Measurements from ENCODE around the gene GUCA2B.

The GUCA2B gene

GRCh38 chr1:42184616-42185015 is 31.4 kb downstream of the GUCA2B start:
- DNase-seq (ENCODE audit: low read depth in 2 of 2, low spot score in 1 of 2), result no peak

- no peak for DNase-seq (ENCODE audit: low read depth in 2 of 2, low spot score in 1 of 2)
Measured at GRCh38 chr1:42186152-42186551, 32.9 kb downstream of the GUCA2B start.

GRCh38 chr1:42189931-42190853 is 37.0 kb downstream of the GUCA2B start:
- DNase-seq (ENCODE audit: low read depth in 2 of 2, low spot score in 1 of 2), result no peak

- DNase-seq (ENCODE audit: low read depth in 2 of 2, low spot score in 1 of 2), result no peak
Measured at GRCh38 chr1:42191319-42191718, 38.1 kb downstream of the GUCA2B start.

GRCh38 chr1:42192106-42192505 is 38.9 kb downstream of the GUCA2B start:
- no peak for DNase-seq (ENCODE audit: low read depth in 2 of 2, low spot score in 1 of 2)

GRCh38 chr1:42195841-42196240 is 42.6 kb downstream of the GUCA2B start:
- DNase-seq (ENCODE audit: low read depth in 2 of 2, low spot score in 1 of 2), result no peak

- no peak for DNase-seq (ENCODE audit: low read depth in 2 of 2, low spot score in 1 of 2)
Measured at GRCh38 chr1:42198251-42198650, 45.0 kb downstream of the GUCA2B start.

- DNase-seq (ENCODE audit: low read depth in 2 of 2, low spot score in 1 of 2), result no peak
Measured at GRCh38 chr1:42201986-42202385, 48.8 kb downstream of the GUCA2B start.
